IPS-20b (cell line): ENCODE data around the gene EIF5B.
"Not testable (repeated sequence)": the region's sequence is repeated elsewhere in the genome, so short reads cannot be mapped to it uniquely, and the experiment has no call there.

Source experiments
- H3K27ac ChIP-seq: one replicate; pipeline ENCODE4 v1.5.1; 2013; ENCODE audit warnings: low read length
- H3K27me3 ChIP-seq: 2 replicates; pipeline ENCODE4 v1.6.1; 2013; ENCODE audit warnings: mild to moderate bottlenecking, low read length, inconsistent platforms; ENCODE audit not compliant: insufficient read depth
- H3K36me3 ChIP-seq: 2 replicates; pipeline ENCODE4 v1.6.1; 2013; ENCODE audit warnings: low read depth, mild to moderate bottlenecking, inconsistent platforms, low read length, moderate library complexity; ENCODE audit not compliant: insufficient read depth
- H3K4me1 ChIP-seq: 2 replicates; pipeline ENCODE4 v1.6.1; 2013; ENCODE audit warnings: mild to moderate bottlenecking, control low read depth, inconsistent platforms, low read length, moderate library complexity; ENCODE audit not compliant: insufficient read depth
- H3K4me3 ChIP-seq: 2 replicates; pipeline ENCODE4 v1.5.1; 2013; ENCODE audit warnings: mild to moderate bottlenecking, low read length, inconsistent platforms
- H3K9ac ChIP-seq: 2 replicates; pipeline ENCODE4 v1.6.1; 2013; ENCODE audit warnings: low read depth, mild to moderate bottlenecking, inconsistent platforms, low read length, moderate library complexity
- H3K9me3 ChIP-seq: 2 replicates; pipeline ENCODE4 v1.6.1; 2013; ENCODE audit warnings: mild to moderate bottlenecking, low read depth, low read length, inconsistent platforms; ENCODE audit not compliant: insufficient read depth

Gene EIF5B, protein sequence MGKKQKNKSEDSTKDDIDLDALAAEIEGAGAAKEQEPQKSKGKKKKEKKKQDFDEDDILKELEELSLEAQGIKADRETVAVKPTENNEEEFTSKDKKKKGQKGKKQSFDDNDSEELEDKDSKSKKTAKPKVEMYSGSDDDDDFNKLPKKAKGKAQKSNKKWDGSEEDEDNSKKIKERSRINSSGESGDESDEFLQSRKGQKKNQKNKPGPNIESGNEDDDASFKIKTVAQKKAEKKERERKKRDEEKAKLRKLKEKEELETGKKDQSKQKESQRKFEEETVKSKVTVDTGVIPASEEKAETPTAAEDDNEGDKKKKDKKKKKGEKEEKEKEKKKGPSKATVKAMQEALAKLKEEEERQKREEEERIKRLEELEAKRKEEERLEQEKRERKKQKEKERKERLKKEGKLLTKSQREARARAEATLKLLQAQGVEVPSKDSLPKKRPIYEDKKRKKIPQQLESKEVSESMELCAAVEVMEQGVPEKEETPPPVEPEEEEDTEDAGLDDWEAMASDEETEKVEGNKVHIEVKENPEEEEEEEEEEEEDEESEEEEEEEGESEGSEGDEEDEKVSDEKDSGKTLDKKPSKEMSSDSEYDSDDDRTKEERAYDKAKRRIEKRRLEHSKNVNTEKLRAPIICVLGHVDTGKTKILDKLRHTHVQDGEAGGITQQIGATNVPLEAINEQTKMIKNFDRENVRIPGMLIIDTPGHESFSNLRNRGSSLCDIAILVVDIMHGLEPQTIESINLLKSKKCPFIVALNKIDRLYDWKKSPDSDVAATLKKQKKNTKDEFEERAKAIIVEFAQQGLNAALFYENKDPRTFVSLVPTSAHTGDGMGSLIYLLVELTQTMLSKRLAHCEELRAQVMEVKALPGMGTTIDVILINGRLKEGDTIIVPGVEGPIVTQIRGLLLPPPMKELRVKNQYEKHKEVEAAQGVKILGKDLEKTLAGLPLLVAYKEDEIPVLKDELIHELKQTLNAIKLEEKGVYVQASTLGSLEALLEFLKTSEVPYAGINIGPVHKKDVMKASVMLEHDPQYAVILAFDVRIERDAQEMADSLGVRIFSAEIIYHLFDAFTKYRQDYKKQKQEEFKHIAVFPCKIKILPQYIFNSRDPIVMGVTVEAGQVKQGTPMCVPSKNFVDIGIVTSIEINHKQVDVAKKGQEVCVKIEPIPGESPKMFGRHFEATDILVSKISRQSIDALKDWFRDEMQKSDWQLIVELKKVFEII

GRCh38 chr2:99337113-99338028, at the start of gene EIF5B:
EIF5B (plus strand) TSS chr2:99337389; CDS start chr2:99337555, 166 bp downstream.
- Histone ChIP-seq H3K9me3 (no peaks in the 10 kb centered on the region), H3K9ac (peak within 1 kb of the TSS; percentile 94), H3K27me3 (no peaks in the 10 kb centered on the region), H3K36me3 (peaks cover 11% of the 10 kb centered on the region), H3K4me3 (peak within 1 kb of the TSS; percentile 98), H3K4me1 (peaks cover 4% of the 10 kb centered on the region; the same call in 1 of the 2 replicates), H3K27ac (peak within 1 kb of the TSS; percentile 84)

DNA sequence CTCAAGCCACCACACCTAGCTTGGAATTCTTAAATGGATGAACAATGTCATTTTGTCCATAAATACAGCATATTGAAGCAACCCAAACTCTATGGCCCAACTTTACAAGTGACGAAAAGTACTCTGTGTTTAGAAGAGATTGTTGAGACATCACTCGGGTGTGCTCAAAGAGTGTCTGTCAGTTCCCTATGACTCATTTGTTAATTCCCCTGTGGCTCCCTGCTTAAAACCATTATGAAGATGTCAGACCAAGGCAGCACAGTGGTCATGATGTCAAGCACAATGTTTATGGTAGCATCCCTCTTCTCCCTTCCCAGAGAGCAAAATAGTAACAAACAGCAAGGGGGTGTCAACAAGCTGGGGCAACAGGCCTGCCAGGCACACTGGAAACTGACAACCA, 39.2 kb upstream of the EIF5B start:
- H3K27me3 ChIP-seq, result no peaks in the 10 kb centered on the region
- no peaks in the 10 kb centered on the region for H3K36me3 ChIP-seq
- H3K4me3 ChIP-seq, result no peak overlapping the region
- H3K4me1 ChIP-seq, result no peaks in the 10 kb centered on the region
- no peak overlapping the region for H3K9ac ChIP-seq
- H3K27ac ChIP-seq, result no peak overlapping the region
- no peaks in the 10 kb centered on the region for H3K9me3 ChIP-seq

DNA sequence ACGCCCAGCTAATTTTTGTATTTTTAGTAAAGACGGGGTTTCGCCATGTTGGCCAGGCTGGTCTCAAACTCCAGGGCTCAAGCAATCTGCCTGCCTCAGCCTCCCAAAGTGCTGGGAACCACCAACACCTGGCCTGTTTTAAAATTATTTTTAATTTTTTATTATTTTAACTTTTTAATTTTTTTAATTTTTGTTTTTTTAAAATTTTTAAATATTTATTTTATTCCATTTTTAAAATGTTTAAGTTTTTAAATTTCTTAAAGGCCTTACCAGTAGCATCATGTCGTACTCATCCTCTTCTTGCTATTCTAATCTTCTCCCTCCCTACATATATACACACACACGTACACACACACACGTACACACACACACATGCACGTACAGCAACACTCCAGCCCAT, 37.6 kb upstream of the EIF5B start:
- Histone ChIP-seq H3K9me3 (no peaks in the 10 kb centered on the region), H3K27me3 (no peaks in the 10 kb centered on the region), H3K27ac (no peak overlapping the region), H3K4me3 (no peak overlapping the region), H3K9ac (no peak overlapping the region), H3K36me3 (no peaks in the 10 kb centered on the region), H3K4me1 (no peaks in the 10 kb centered on the region)

- not testable (repeated sequence) for H3K36me3 ChIP-seq, H3K27me3 ChIP-seq, H3K9ac ChIP-seq, H3K9me3 ChIP-seq, H3K27ac ChIP-seq, H3K4me1 ChIP-seq, H3K4me3 ChIP-seq
Observed at GRCh38 chr2:99301097-99301496, 36.1 kb upstream of the EIF5B start, which contains the start of gene LYG1. LYG1 (minus strand) TSS chr2:99301197; CDS start chr2:99295670, 5,527 bp downstream.

DNA sequence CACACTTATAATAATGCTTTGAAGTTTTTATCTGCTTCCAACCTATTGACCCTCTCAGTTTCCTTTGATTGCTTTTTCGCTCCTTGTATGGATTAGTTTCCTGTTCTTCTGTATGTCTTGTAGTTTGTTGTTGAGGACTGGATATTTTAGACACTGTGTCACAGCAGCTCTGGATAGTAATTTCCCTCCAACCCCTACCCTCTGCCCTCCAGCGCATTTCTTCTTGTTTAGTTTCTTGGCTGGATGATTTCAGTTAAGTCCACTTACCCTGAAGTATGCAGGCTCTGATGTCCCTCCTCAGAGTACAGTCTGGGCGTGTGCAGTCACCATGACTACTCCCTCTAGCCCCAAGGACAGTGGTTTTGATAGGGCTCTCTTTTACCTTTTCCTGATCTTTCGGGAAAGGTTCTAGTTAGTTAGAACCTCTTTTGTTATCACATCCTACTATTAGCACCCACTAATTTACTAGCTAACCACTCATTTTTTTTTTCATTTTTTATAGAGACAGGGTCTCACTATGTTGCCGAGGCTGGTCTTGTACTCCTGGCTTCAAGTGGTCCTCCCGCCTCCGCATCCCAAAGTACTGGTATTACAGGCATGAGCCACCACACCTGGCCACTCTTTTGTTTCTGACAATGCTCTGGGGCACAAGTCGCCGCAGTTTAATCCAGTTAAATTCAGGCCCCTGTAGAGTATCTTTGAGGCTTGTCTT, 19.9 kb upstream of the EIF5B start:
- Histone ChIP-seq H3K9me3 (no peaks in the 10 kb centered on the region), H3K9ac (no peak overlapping the region), H3K36me3 (peaks cover 46% of the 10 kb centered on the region), H3K4me1 (no peaks in the 10 kb centered on the region), H3K27me3 (no peaks in the 10 kb centered on the region), H3K4me3 (no peak overlapping the region), H3K27ac (no peak overlapping the region)

DNA sequence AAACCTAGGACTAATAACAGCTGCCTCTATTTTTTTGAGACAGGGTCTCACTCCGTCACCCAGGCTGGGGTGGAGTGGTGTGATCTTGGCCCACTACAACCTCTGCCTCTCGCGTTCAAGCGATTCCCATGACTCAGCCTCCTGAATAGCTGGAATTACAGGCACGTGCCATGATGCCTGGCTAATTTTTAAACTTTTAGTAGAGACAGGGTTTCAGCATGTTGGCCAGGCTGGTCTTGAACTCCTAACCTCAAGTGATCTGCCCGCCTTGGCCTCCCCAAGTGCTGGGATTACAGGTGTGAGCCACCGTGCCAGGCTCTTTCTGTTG, 19.4 kb upstream of the EIF5B start:
- H3K36me3 ChIP-seq, result peaks cover 49% of the 10 kb centered on the region
- not testable (repeated sequence) for H3K4me1 ChIP-seq, H3K4me3 ChIP-seq, H3K27me3 ChIP-seq, H3K9ac ChIP-seq, H3K9me3 ChIP-seq, H3K27ac ChIP-seq

GRCh38 chr2:99325384-99325783, 11.8 kb upstream of the EIF5B start:
- Histone ChIP-seq H3K9me3 (no peaks in the 10 kb centered on the region), H3K4me1 (no peaks in the 10 kb centered on the region), H3K4me3 (no peak overlapping the region), H3K36me3 (peaks cover 84% of the 10 kb centered on the region), H3K27ac (no peak overlapping the region), H3K27me3 (no peaks in the 10 kb centered on the region), H3K9ac (no peak overlapping the region)

GRCh38 chr2:99335911-99336803, 1.0 kb upstream of the EIF5B start, which contains the start of gene TXNDC9:
TXNDC9 (minus strand) TSS chr2:99336333; CDS start chr2:99333210, 3,123 bp downstream.
- Histone ChIP-seq H3K4me1 (peaks cover 4% of the 10 kb centered on the region; the same call in 1 of the 2 replicates), H3K27me3 (no peaks in the 10 kb centered on the region), H3K27ac (peak within 1 kb of the TSS; percentile 84)

GRCh38 chr2:99336804-99337112, 431 bp upstream of the EIF5B start:
- Histone ChIP-seq H3K27ac (no peak overlapping the region), H3K9ac (peak overlapping the region; percentile 7; the same call in 1 of the 2 replicates), H3K9me3 (no peaks in the 10 kb centered on the region), H3K36me3 (peaks cover 17% of the 10 kb centered on the region), H3K4me3 (peak overlapping the region; percentile 98), H3K4me1 (peaks cover 4% of the 10 kb centered on the region; the same call in 1 of the 2 replicates), H3K27me3 (no peaks in the 10 kb centered on the region)

More at GRCh38 chr2:99335911-99336803, 1.0 kb upstream of the EIF5B start, which contains the start of gene TXNDC9:
- H3K36me3 ChIP-seq, result peaks cover 23% of the 10 kb centered on the region
- H3K9ac ChIP-seq, result peak within 1 kb of the TSS; percentile 94
- H3K9me3 ChIP-seq, result no peaks in the 10 kb centered on the region
- H3K4me3 ChIP-seq, result peak within 1 kb of the TSS; percentile 98
